GM12878 (cell line): ENCODE measurements around the gene NSG1. TPM values are rescaled to one million over a fixed set of nuclear protein-coding genes. Genes with fewer than 3 reads are reported as not detected.
A peak's percentile ranks its signal among the peaks of the same experiment; 100 is the strongest.

Experiments
- ATAC-seq: fragments of 200-7000 bp; cut with Tn5 transposase; 3 replicates; pipeline ENCODE4 v1.9.1; 2020; ENCODE audit warnings: mild to moderate bottlenecking, moderate library complexity
- BruUV-seq: library from RNA; stranded (reverse); fragments of 400-500 nt; replicated peaks from 2 replicates; lab custom pipeline; 2021; lab: Mats Ljungman, UMichigan
- CTCF ChIA-PET: fragments of 300-600 bp; sonication (Branson Sonifier 250); formaldehyde crosslinking; extraction: SDS; loops from one replicate; lab custom pipeline; 2021; ENCODE audit warnings: inconsistent platforms; lab: Yijun Ruan, JAX
- POLR2A ChIA-PET: fragments of 350-600 bp; formaldehyde crosslinking; extraction: SDS; loops from one replicate; lab custom pipeline; 2021; ENCODE audit warnings: inconsistent platforms; lab: Charles Lee
- RAD21 ChIA-PET: fragments of 300-600 bp; sonication (Branson Sonifier 250); formaldehyde crosslinking; loops from one replicate; lab custom pipeline; 2023; ENCODE audit warnings: antibody characterized with exemption; ENCODE audit not compliant: unreplicated experiment; lab: Charles Lee
- SMC1A ChIA-PET: fragments of 300-600 bp; sonication (Branson Sonifier 250); formaldehyde crosslinking; loops from one replicate; lab custom pipeline; 2023; ENCODE audit not compliant: unreplicated experiment, uncharacterized antibody; lab: Charles Lee
- DNase-seq: peaks from one replicate; pipeline ENCODE4 v3.0.0-alpha.2; 2011; ENCODE audit warnings: low read depth, low spot score
- FAIRE-seq: peaks from 3 replicates; lab custom pipeline; 2011; peaks lifted over from hg19 to GRCh38; lab: Jason Lieb, UNC
- H2AFZ ChIP-seq: 2 replicates; pipeline ENCODE4 v1.6.0; 2011; ENCODE audit warnings: low read depth, low read length, control low read depth; ENCODE audit not compliant: control insufficient read depth
- H3K27ac ChIP-seq: 2 replicates; pipeline ENCODE4 v1.5.1; 2011; ENCODE audit warnings: control low read depth; ENCODE audit not compliant: control insufficient read depth, insufficient read depth
- H3K27me3 ChIP-seq, 2 experiments: replicated peaks in 1 of 2; 2 replicates each; pipeline versions ENCODE4 v1.6.0 to v1.6.1; 2011; ENCODE audit warnings: low read length in 1 of 2; ENCODE audit not compliant: control insufficient read depth in 2 of 2, insufficient read depth in 2 of 2
- H3K36me3 ChIP-seq, 2 experiments: 2 replicates each; pipeline ENCODE4 v1.5.1; 2011; ENCODE audit warnings: low read length in 1 of 2; ENCODE audit not compliant: control insufficient read depth in 2 of 2, insufficient read depth in 2 of 2
- H3K4me1 ChIP-seq: 2 replicates; pipeline ENCODE4 v1.6.1; 2011; ENCODE audit warnings: mild to moderate bottlenecking, low read length, moderate library complexity, mixed read lengths; ENCODE audit not compliant: control insufficient read depth, insufficient read depth
- H3K4me2 ChIP-seq: 2 replicates; pipeline ENCODE4 v1.6.0; 2011; ENCODE audit warnings: control low read depth; ENCODE audit not compliant: control insufficient read depth, insufficient read depth
- H3K4me3 ChIP-seq: fragments of 200-600 bp; sonication (generic); 2 replicates; pipeline ENCODE4 v1.5.1; 2016
- H3K79me2 ChIP-seq: 2 replicates; pipeline ENCODE4 v1.6.0; 2011; ENCODE audit warnings: low read length; ENCODE audit not compliant: control insufficient read depth, insufficient read depth
- H3K9ac ChIP-seq: 2 replicates; pipeline ENCODE4 v1.8.0; 2011; ENCODE audit warnings: low read length, control low read depth, mixed read lengths; ENCODE audit not compliant: control insufficient read depth, insufficient read depth
- H3K9me3 ChIP-seq: replicated peaks from 3 replicates; pipeline ENCODE4 v1.5.1; 2011; ENCODE audit warnings: mild to moderate bottlenecking, low read length; ENCODE audit not compliant: control insufficient read depth, insufficient read depth
- H4K20me1 ChIP-seq: 2 replicates; pipeline ENCODE4 v1.6.0; 2011; ENCODE audit not compliant: control insufficient read depth, insufficient read depth
- BCL11A ChIP-seq: IDR thresholded peaks from 2 replicates; pipeline ENCODE4 v1.6.1; 2011; ENCODE audit warnings: low read depth, low read length
- CEBPZ ChIP-seq: fragments of 150-350 bp; IDR thresholded peaks from 2 replicates; pipeline ENCODE4 v1.6.1; 2016; ENCODE audit warnings: low read depth, low read length
- EZH2 ChIP-seq: IDR thresholded peaks from 2 replicates; pipeline ENCODE4 v1.6.1; 2012; ENCODE audit warnings: low read depth, mild to moderate bottlenecking, control low read depth, inconsistent platforms, low read length, borderline replicate concordance; ENCODE audit not compliant: control insufficient read depth
- IKZF1 ChIP-seq: fragments of 450-650 bp; conservative IDR thresholded peaks from 2 replicates; pipeline ENCODE4 v1.6.1; 2017; ENCODE audit warnings: antibody characterized with exemption, mild to moderate bottlenecking
- NR2C1 ChIP-seq: fragments of 450-650 bp; IDR thresholded peaks from 2 replicates; pipeline ENCODE4 v1.6.1; 2017; ENCODE audit warnings: antibody characterized with exemption, mild to moderate bottlenecking, moderate library complexity
- POU2F2 ChIP-seq: IDR thresholded peaks from 3 replicates; pipeline ENCODE4 v1.6.1; 2011; ENCODE audit warnings: low read depth, mild to moderate bottlenecking, low read length, borderline replicate concordance
- RAD51 ChIP-seq: fragments of 450-650 bp; IDR thresholded peaks from 2 replicates; pipeline ENCODE4 v1.6.1; 2016; ENCODE audit warnings: moderate library complexity, mild to moderate bottlenecking, inconsistent platforms
- SMARCA5 ChIP-seq: fragments of 450-650 bp; IDR thresholded peaks from 2 replicates; pipeline ENCODE4 v1.6.1; 2017; ENCODE audit warnings: mild to moderate bottlenecking
- SP1 ChIP-seq: IDR thresholded peaks from one replicate; pipeline ENCODE4 v1.6.1; 2011; ENCODE audit warnings: low read depth, low read length
- TAF1 ChIP-seq: IDR thresholded peaks from 2 replicates; pipeline ENCODE4 v1.6.1; 2011; ENCODE audit warnings: mild to moderate bottlenecking, low read depth, low read length, borderline replicate concordance
- WGBS: methylation state at CpG from one replicate; pipeline ENCODE4 v1.1.6; 2016; ENCODE audit warnings: low lambda C conversion rate; ENCODE audit not compliant: insufficient replicate concordance, insufficient coverage; ENCODE audit errors: missing lambda C conversion rate; 5-methylcytosine and 5-hydroxymethylcytosine counted together
- in situ Hi-C: fragments of 300-500 bp; cut with MboI; formaldehyde crosslinking; loops from 9 replicates; pipeline ENCODE4 v1.14.3; 2018; ENCODE audit warnings: mixed read lengths
- intact Hi-C: fragments of 100-400 bp; cut with micrococcal nuclease; formaldehyde crosslinking; loops from one replicate; pipeline ENCODE4 v1.14.2; 2022; ENCODE audit not compliant: unreplicated experiment
- polyA plus RNA-seq, 11 experiments: library from polyadenylated mRNA; depleted of rRNA in 4 of 11; unstranded in 6 of 11; stranded (reverse) in 5 of 11; fragments of >200 nt; fragmentation: Nextera tagmentation in 4 of 11; fragmentation: Illumina TruSeq in 1 of 11; extraction: Ambion mirVana in 4 of 11; extraction: Trizol in 1 of 11; gene quantifications; 1 replicate in 1 of 11; 2 replicates in 10 of 11; pipeline versions ENCODE4 v1.2.1 to v1.2.3, GENCODE V29; 2011 to 2016; ENCODE audit warnings: inconsistent platforms in 2 of 11, missing spikeins in 2 of 11, low read depth in 1 of 11
- total RNA-seq, 4 experiments: library from RNA; depleted of rRNA in 3 of 4; stranded (reverse); fragments of >200 nt in 3 of 4; fragmentation: Illumina TruSeq in 1 of 4; extraction: Trizol in 1 of 4; gene quantifications; 2 replicates each; pipeline versions ENCODE4 v1.2.1 to v1.2.3, GENCODE V29; 2013 to 2021
- TF ChIP-seq, protein P1 (sequence below): IDR thresholded peaks from 2 replicates; pipeline ENCODE4 v1.6.1; 2011; ENCODE audit warnings: low read depth, low read length, improper control_type of control experiment, borderline replicate concordance
- TF ChIP-seq, protein P2 (sequence below): fragments of 450-650 bp; IDR thresholded peaks from 2 replicates; pipeline ENCODE4 v1.6.1; 2017; ENCODE audit warnings: low read depth, mild to moderate bottlenecking, moderate library complexity
- TF ChIP-seq, protein P3 (sequence below): IDR thresholded peaks from 2 replicates; pipeline ENCODE4 v1.6.1; 2011; ENCODE audit warnings: mild to moderate bottlenecking, low read depth, low read length, moderate library complexity; ENCODE audit not compliant: insufficient replicate concordance

NSG1 gene
- total and polyA plus RNA-seq, 10 of the 15 experiments (the other 5 are each of a cell fraction or from before 2014, with no cell fraction given), result 0.03 to 0.19 (median 0.10) TPM; not detected in 5

- intact Hi-C loops (loop anchor here (2.0 kb wide), 1 partner anchor 178 kb away; no protein-coding TSS in a partner anchor), in situ Hi-C loops (no loop called here)
- no peaks in the 10 kb centered on the region for H4K20me1 ChIP-seq
- no TSS peak for BruUV-seq
- no peaks in the 10 kb centered on the region for H3K4me1 ChIP-seq
- peaks cover 3 to 8% of the 10 kb centered on the region in 2 experiments; a peak in 3 of 4 replicates for H3K36me3 ChIP-seq
- DNase-seq, result no peak
- H3K27ac ChIP-seq, result no peak overlapping the region
- RAD21 ChIA-PET, result interaction anchor here (1.4 to 1.6 kb wide), 2 partner anchors 163 to 179 kb away, joined by 3 read pairs; no protein-coding TSS in a partner anchor
- H3K27me3 ChIP-seq, result no peaks in the 10 kb centered on the region
- H3K4me3 ChIP-seq, result no peak overlapping the region
- WGBS, result 65% methylated on average over 7 of the region's 7 CpGs
- CTCF ChIA-PET, result interaction anchor here (0.7 to 2.4 kb wide), 9 partner anchors 9 to 182 kb away, joined by 3 to 11 read pairs (median 3); no protein-coding TSS in a partner anchor
- H3K9ac ChIP-seq, result no peak overlapping the region
- peak; percentile 80 for FAIRE-seq
- POLR2A ChIA-PET, result no interaction called here
- peak; percentile 98 for ATAC-seq
- H3K79me2 ChIP-seq, result no peaks in the 10 kb centered on the region
- SMC1A ChIA-PET, result interaction anchor here (2.6 kb wide), 1 partner anchor 9 kb away, joined by 13 read pairs; no protein-coding TSS in a partner anchor
- H3K9me3 ChIP-seq, result no peaks in the 10 kb centered on the region
- no peak overlapping the region for H3K4me2 ChIP-seq
- no peak overlapping the region for H2AFZ ChIP-seq
- TF ChIP-seq CEBPZ (no peak), IKZF1 (no peak), RAD51 (no peak), TAF1 (no peak), POU2F2 (no peak), BCL11A (no peak), EZH2 (no peak), NR2C1 (no peak), SP1 (no peak), SMARCA5 (no peak)
- TF ChIP-seq, protein P1, sequence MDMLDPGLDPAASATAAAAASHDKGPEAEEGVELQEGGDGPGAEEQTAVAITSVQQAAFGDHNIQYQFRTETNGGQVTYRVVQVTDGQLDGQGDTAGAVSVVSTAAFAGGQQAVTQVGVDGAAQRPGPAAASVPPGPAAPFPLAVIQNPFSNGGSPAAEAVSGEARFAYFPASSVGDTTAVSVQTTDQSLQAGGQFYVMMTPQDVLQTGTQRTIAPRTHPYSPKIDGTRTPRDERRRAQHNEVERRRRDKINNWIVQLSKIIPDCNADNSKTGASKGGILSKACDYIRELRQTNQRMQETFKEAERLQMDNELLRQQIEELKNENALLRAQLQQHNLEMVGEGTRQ, result no peak
- TF ChIP-seq, protein P2, sequence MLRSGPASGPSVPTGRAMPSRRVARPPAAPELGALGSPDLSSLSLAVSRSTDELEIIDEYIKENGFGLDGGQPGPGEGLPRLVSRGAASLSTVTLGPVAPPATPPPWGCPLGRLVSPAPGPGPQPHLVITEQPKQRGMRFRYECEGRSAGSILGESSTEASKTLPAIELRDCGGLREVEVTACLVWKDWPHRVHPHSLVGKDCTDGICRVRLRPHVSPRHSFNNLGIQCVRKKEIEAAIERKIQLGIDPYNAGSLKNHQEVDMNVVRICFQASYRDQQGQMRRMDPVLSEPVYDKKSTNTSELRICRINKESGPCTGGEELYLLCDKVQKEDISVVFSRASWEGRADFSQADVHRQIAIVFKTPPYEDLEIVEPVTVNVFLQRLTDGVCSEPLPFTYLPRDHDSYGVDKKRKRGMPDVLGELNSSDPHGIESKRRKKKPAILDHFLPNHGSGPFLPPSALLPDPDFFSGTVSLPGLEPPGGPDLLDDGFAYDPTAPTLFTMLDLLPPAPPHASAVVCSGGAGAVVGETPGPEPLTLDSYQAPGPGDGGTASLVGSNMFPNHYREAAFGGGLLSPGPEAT, result no peak
- TF ChIP-seq, protein P3, sequence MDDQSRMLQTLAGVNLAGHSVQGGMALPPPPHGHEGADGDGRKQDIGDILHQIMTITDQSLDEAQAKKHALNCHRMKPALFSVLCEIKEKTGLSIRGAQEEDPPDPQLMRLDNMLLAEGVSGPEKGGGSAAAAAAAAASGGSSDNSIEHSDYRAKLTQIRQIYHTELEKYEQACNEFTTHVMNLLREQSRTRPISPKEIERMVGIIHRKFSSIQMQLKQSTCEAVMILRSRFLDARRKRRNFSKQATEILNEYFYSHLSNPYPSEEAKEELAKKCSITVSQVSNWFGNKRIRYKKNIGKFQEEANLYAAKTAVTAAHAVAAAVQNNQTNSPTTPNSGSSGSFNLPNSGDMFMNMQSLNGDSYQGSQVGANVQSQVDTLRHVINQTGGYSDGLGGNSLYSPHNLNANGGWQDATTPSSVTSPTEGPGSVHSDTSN, result no peak
Observed at GRCh38 chr4:4430492-4431195, 43.7 kb downstream of the NSG1 start.
